ENCODE measurements around the gene SLC2A5. TPM values are rescaled to one million over a fixed set of nuclear protein-coding genes. Genes with fewer than 3 reads are reported as not detected.

Gene SLC2A5
- total RNA-seq, 4 donors from 2014 or later, result 1.9 to 10.5 (median 4.5) TPM

DNA sequence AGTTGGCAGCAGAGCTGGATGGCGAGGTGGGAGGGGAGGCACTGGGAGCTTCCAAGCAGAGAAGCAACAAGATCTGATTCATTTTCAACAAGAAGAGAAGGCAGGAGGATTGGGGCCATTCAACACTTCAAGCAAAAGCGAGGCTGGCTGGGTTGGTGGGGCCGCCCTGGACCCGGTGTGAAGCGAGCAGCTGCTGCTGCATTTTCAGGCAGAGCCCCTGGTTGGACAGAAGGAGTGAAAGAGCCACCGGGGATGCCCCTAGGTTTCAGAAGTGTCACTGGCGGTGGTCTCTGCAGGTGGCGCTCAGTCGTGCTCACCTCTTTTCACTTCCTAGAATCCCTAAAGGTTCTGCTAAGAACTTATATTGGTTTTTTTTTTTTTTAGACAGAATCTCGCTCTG, 61.2 kb downstream of the SLC2A5 start:
- no peak for TF ChIP-seq CTCF (IDR thresholded peaks at IDR 0.05; ENCODE audit: low read depth)

- no peak for TF ChIP-seq CTCF (IDR thresholded peaks at IDR 0.05; ENCODE audit: low read depth)
Observed at GRCh38 chr1:9006956-9007615, 62.3 kb downstream of the SLC2A5 start.

- no peak for TF ChIP-seq CTCF (IDR thresholded peaks at IDR 0.05; ENCODE audit: low read depth)
Observed at GRCh38 chr1:9005395-9005708, 64.1 kb downstream of the SLC2A5 start.

DNA sequence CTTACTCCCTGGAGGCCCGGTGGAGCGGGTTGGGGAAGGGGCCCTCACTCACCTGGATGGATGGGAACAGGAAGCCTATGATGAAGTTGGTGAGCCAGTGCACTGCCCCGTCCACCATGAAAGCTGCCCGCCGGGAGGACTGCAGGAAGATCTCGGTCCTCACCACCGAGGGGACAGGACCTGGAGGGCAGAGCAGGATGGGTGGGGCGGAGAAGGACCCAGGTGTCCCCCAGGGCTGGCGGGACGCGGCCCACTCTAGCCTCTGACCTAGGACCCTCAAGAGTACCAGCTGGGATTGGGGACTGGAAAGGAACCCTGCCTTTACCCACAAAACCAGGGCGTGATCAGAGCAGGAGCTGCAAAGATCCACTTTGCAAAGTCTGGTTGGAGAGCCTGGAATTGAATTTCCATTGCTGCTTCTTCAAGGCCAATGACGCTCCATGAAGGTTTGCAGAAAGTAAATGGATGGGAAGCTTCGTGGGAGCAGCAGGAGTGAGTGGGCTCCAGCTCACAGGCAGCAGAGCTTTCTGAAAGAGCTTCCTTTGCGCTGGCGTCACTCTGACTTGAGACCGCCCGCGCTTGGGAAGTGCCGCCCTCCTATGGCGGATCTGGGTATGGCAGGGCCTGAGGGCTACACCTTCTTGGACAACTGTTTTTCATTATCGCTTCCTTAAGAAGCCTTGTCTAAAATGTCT, 64.6 kb downstream of the SLC2A5 start:
- no peak for TF ChIP-seq CTCF (IDR thresholded peaks at IDR 0.05; ENCODE audit: low read depth)

DNA sequence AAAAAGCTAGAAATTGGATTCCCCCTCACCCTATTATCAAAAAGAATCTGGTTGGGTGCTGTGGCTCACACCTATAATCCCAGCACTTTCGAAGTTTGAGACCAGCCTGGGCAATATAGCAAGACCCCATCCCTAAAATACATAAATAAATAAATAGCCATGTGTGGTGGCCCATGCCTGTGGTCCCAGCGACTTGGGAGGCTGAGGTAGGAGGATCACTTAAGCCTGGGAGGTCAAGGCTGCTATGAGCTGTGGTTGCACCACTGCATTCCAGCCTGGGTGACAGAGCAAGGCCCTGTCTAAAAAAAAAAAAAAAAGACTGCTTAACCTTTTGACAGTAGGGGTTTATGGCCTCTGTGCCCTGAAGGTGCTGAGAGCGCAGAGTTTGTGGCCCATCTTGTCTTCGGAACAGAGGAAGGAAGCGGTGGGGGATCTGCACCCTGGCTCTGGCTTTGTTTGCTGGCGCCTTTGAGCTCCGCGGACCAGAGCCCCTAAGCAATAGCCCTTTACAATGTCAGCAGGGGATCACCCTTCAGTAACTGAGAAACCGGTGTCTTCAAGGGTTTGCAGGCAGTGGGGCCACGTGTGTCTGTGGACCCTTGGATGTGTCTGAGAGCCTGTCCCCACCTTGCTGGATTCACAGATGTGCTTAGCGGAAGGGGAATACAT, 65.3 kb downstream of the SLC2A5 start:
- no peak for TF ChIP-seq CTCF (IDR thresholded peaks at IDR 0.05; ENCODE audit: low read depth)

- TF ChIP-seq CTCF (IDR thresholded peaks at IDR 0.05; ENCODE audit: low read depth), result no peak
Observed at GRCh38 chr1:8992936-8993687, 76.3 kb downstream of the SLC2A5 start.

DNA sequence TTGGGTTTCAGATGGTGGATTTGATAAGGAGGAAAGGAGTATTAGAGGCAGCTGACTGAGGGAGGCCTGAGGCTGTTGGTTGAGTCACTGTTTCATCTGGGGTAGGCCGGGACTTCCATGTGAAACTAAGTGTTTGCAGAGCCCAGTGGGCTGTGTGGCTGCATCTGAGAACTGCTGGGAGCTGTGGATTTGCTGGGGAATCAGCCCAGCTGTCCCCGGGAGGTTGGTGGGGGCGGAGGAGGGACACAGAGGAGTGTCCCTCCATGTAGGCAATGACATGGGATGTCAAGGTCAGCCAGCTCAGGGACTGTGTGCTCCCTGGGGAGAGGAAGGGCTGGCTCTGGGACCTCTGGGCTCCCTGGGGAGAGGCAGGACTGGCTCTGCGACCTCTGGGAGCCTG, 79.6 kb downstream of the SLC2A5 start:
- no peak for TF ChIP-seq CTCF (IDR thresholded peaks at IDR 0.05; ENCODE audit: low read depth)
